SK-N-SH (cell line): ENCODE measurements around the gene MAP3K5.

Experiments used
- CTCF ChIP-seq: fragments of 200-600 bp; sonication (generic); IDR thresholded peaks from 2 replicates; pipeline ENCODE4 v1.6.1; 2017; ENCODE audit warnings: antibody characterized with exemption, mild to moderate bottlenecking, moderate library complexity
- POLR2AphosphoS5 ChIP-seq: IDR thresholded peaks from 2 replicates; pipeline ENCODE4 v1.6.1; 2012; ENCODE audit warnings: low read depth, low read length
- RFX5 ChIP-seq: IDR thresholded peaks from 2 replicates; pipeline ENCODE4 v1.6.1; 2012; ENCODE audit warnings: mild to moderate bottlenecking, improper control_type of control experiment, low read length
- SIN3A ChIP-seq: IDR thresholded peaks from 2 replicates; pipeline ENCODE4 v1.6.1; 2012; ENCODE audit warnings: low read depth, mild to moderate bottlenecking, low read length, moderate library complexity, borderline replicate concordance

DNA sequence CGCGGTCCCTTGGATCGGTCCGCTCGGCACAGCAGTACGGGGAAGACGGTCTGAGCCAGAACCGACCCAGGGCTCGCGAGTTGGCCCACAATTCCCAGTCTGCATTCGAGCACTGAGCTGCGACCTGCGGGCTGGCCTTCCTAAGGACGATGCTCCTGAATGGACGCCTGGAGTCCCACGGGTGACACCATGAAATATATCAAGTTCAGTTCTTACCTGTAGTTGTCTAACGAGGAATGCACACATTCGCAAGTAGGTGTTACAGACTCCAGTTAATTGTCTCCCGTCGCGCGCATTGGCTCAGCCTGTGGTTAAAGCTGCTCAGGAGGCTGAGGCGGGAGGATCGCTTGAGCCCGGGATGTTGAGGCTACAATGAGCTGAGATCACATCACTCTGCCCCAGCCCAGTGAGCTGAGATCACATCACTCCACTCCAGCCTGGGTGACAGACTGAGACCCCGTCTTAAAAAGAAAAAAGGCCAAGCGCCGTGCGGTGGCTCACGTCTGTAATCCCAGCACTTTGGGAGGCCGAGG lies 30.9 kb upstream of the MAP3K5 start:
- TF ChIP-seq POLR2AphosphoS5 (no peak), CTCF (no peak), RFX5 (no peak), SIN3A (no peak)
